ACHN (cell line): Measurements from ENCODE around the gene TST.

Experiments
- DNase-seq: peaks from one replicate; pipeline ENCODE4 v3.0.0-alpha.2; 2015
- in situ Hi-C: cut with HindIII; loops from 2 replicates; pipeline ENCODE4 v1.10.0; 2017; ENCODE audit warnings: low sequenced_read_pairs, low pct_ligation_motif_present, low pct_unique_long_range_greater_than_20kb

TST gene

GRCh38 chr22:37020192-37020479 is 889 bp upstream of the TST start:
- in situ Hi-C loops = no loop called here
- DNase-seq = peak; percentile 51

GRCh38 chr22:37018815-37019308 is 385 bp downstream of the TST start:
- no peak for DNase-seq
- in situ Hi-C loops = no loop called here

GRCh38 chr22:37018086-37018814 is 997 bp downstream of the TST start:
- in situ Hi-C loops = no loop called here
- DNase-seq = no peak

GRCh38 chr22:37017356-37017755 is 1.9 kb downstream of the TST start:
- no peak for DNase-seq
- in situ Hi-C loops = no loop called here

- DNase-seq = no peak
- in situ Hi-C loops = no loop called here
Measured at GRCh38 chr22:37016134-37016910, 2.9 kb downstream of the TST start.

- no peak for DNase-seq
- in situ Hi-C loops = no loop called here
Measured at GRCh38 chr22:37015587-37015878, 3.7 kb downstream of the TST start.

- in situ Hi-C loops = no loop called here
- DNase-seq = no peak
Measured at GRCh38 chr22:37014835-37015586, 4.2 kb downstream of the TST start.

- no peak for DNase-seq
- in situ Hi-C loops = no loop called here
Measured at GRCh38 chr22:37014415-37014806, 4.8 kb downstream of the TST start.

GRCh38 chr22:37012956-37013355 is 6.3 kb downstream of the TST start:
- in situ Hi-C loops = no loop called here

GRCh38 chr22:37012262-37012904 is 6.9 kb downstream of the TST start:
- DNase-seq = no peak
- in situ Hi-C loops = no loop called here

More at GRCh38 chr22:37012956-37013355, 6.3 kb downstream of the TST start:
- DNase-seq = no peak

GRCh38 chr22:37011472-37011871 is 7.8 kb downstream of the TST start:
- DNase-seq = no peak

GRCh38 chr22:37010976-37011375 is 8.3 kb downstream of the TST start:
- no peak for DNase-seq
- in situ Hi-C loops = no loop called here

More at GRCh38 chr22:37011472-37011871, 7.8 kb downstream of the TST start:
- in situ Hi-C loops = no loop called here

GRCh38 chr22:37010174-37010573 is 9.1 kb downstream of the TST start:
- in situ Hi-C loops = no loop called here
- DNase-seq = no peak

GRCh38 chr22:37009490-37009889 is 9.8 kb downstream of the TST start:
- no peak for DNase-seq
- in situ Hi-C loops = no loop called here

GRCh38 chr22:37008365-37008764 is 10.9 kb downstream of the TST start:
- DNase-seq = no peak

GRCh38 chr22:37007651-37008050 is 11.6 kb downstream of the TST start:
- in situ Hi-C loops = no loop called here
- DNase-seq = no peak

More at GRCh38 chr22:37008365-37008764, 10.9 kb downstream of the TST start:
- in situ Hi-C loops = no loop called here

- in situ Hi-C loops = no loop called here
- no peak for DNase-seq
Measured at GRCh38 chr22:37002633-37003032, 16.6 kb downstream of the TST start.

- in situ Hi-C loops = no loop called here
- DNase-seq = no peak
Measured at GRCh38 chr22:37001826-37002225, 17.4 kb downstream of the TST start.
